ENCODE results near the gene ENAH. TPM values are rescaled to one million over a fixed set of nuclear protein-coding genes. Genes with fewer than 3 reads are reported as not detected.
"Not testable (repeated sequence)": the region's sequence is repeated elsewhere in the genome, so short reads cannot be mapped to it uniquely, and the experiment has no call there.

ENAH gene
- polyA plus RNA-seq, 1 donor (not counting 4 experiments of a cell fraction or from before 2014, with no cell fraction given): 61.0 TPM

DNA sequence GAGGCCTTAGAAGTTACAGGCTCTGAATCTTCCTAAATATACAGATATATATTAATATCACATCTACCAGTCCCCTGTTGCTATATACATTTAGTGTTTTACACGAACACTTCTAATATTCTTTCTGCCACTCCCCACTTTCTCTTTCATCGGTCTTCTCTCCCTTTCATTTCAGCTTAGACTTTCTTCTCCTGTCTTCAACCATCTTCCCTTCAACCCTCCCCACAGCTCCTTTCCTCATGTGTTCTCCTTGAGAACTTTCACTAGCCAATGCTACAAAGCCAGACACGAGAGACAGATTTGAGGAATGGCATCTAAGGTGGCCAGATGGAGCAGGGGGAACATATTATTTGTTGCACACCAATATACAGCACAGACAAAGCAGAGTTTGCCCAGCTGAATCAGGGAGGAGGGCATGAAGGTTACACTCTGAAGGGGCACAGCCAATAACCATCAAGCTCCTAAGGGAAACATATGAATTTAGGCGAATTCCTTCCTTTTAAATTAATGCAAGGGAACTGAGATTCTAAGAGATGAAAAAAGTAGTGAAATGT is 141.0 kb downstream of the ENAH start:
- H3K4me1 ChIP-seq (ENCODE audit: control insufficient read depth, extremely low read depth, insufficient read depth, low read length): peaks cover 25% of the 10 kb centered on the region
- H3K27ac ChIP-seq (ENCODE audit: control insufficient read depth, insufficient read depth, low read length): no peak overlapping the region
- no peak for FAIRE-seq

GRCh38 chr1:225510740-225511139 is 142.2 kb downstream of the ENAH start:
- H3K4me2 ChIP-seq (ENCODE audit: control insufficient read depth, extremely low read depth, insufficient read depth, low read depth, low read length); FAIRE-seq; H3K79me2 ChIP-seq (ENCODE audit: control insufficient read depth, insufficient read depth, low read length); H3K9me3 ChIP-seq (ENCODE audit: control insufficient read depth, low read depth, low read length); dilution Hi-C loops (cut with MboI; ENCODE audit: extremely low pct_ligation_motif_present, low sequenced_read_pairs); H3K9me1 ChIP-seq (ENCODE audit: control insufficient read depth, extremely low read depth, insufficient read depth, low read length); H3K27ac ChIP-seq (ENCODE audit: control insufficient read depth, insufficient read depth, low read length); H3K27me3 ChIP-seq (ENCODE audit: control insufficient read depth, extremely low read depth, insufficient read depth, low read length); H3K9ac ChIP-seq (ENCODE audit: control insufficient read depth, extremely low read depth, insufficient read depth, low read length); DNase-seq (ENCODE audit: low read depth, low spot score); H4K20me1 ChIP-seq (ENCODE audit: control insufficient read depth, extremely low read depth, insufficient read depth, low read length); H3K4me3 ChIP-seq (ENCODE audit: control insufficient read depth in 2 of 3, extremely low read depth in 1 of 3, insufficient read depth in 2 of 3, low read depth in 1 of 3, low read length in 3 of 3); H2AFZ ChIP-seq (ENCODE audit: control insufficient read depth, low read length); H3K36me3 ChIP-seq (ENCODE audit: control insufficient read depth in 2 of 2, extremely low read depth in 1 of 2, insufficient read depth in 2 of 2, low read length in 2 of 2): not testable (repeated sequence)
- peaks cover 25% of the 10 kb centered on the region for H3K4me1 ChIP-seq (ENCODE audit: control insufficient read depth, extremely low read depth, insufficient read depth, low read length)

More for the DNA sequence above, 141.0 kb downstream of the ENAH start:
- TF ChIP-seq CTCF (optimal IDR thresholded peaks at IDR 0.05 in 1 of 3, IDR thresholded peaks at IDR 0.05 in 1 of 3, conservative IDR thresholded peaks at IDR 0.05 in 1 of 3; ENCODE audit: extremely low read depth in 1 of 3, insufficient read depth in 2 of 3, low read length in 3 of 3): no peak
- no peak for TF ChIP-seq EZH2 (IDR thresholded peaks at IDR 0.05; ENCODE audit: low read length)
- no peaks in the 10 kb centered on the region for H4K20me1 ChIP-seq (ENCODE audit: control insufficient read depth, extremely low read depth, insufficient read depth, low read length)
- no peak for DNase-seq (ENCODE audit: low read depth, low spot score)
- H3K27me3 ChIP-seq (ENCODE audit: control insufficient read depth, extremely low read depth, insufficient read depth, low read length): no peaks in the 10 kb centered on the region
- no peak overlapping the region for H3K4me3 ChIP-seq (ENCODE audit: control insufficient read depth in 2 of 3, extremely low read depth in 1 of 3, insufficient read depth in 2 of 3, low read depth in 1 of 3, low read length in 3 of 3)
- dilution Hi-C loops (cut with MboI; ENCODE audit: extremely low pct_ligation_motif_present, low sequenced_read_pairs): no loop called here
- H3K36me3 ChIP-seq (ENCODE audit: control insufficient read depth in 2 of 2, extremely low read depth in 1 of 2, insufficient read depth in 2 of 2, low read length in 2 of 2): peaks cover 0 to 3% of the 10 kb centered on the region in 2 experiments
- H3K9ac ChIP-seq (ENCODE audit: control insufficient read depth, extremely low read depth, insufficient read depth, low read length): no peak overlapping the region
- no peaks in the 10 kb centered on the region for H3K79me2 ChIP-seq (ENCODE audit: control insufficient read depth, insufficient read depth, low read length)
- H3K9me3 ChIP-seq (ENCODE audit: control insufficient read depth, low read depth, low read length): no peaks in the 10 kb centered on the region
- H3K9me1 ChIP-seq (ENCODE audit: control insufficient read depth, extremely low read depth, insufficient read depth, low read length): no peaks in the 10 kb centered on the region
- H2AFZ ChIP-seq (ENCODE audit: control insufficient read depth, low read length): no peak overlapping the region
- H3K4me2 ChIP-seq (ENCODE audit: control insufficient read depth, extremely low read depth, insufficient read depth, low read depth, low read length): no peak overlapping the region

DNA sequence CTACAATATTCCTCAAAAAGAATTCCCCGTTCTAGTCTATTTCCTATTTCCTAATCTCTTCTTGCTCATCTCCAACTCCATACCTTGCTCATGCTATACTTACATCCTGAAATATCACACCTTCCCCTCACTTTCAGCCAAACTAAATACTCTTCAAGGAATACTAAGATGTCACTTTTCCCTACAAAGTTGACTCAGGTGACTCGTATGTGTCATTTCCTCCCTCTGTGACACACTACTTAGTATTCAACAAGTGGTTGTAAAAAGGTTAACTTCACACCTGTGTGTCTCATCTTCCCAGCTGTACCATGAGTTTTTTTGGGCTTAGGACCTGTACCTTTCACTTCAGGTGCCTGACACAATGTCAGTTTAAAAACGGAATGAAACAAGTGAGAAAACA is 143.2 kb downstream of the ENAH start:
- no peak for TF ChIP-seq CTCF (optimal IDR thresholded peaks at IDR 0.05 in 1 of 3, IDR thresholded peaks at IDR 0.05 in 1 of 3, conservative IDR thresholded peaks at IDR 0.05 in 1 of 3; ENCODE audit: extremely low read depth in 1 of 3, insufficient read depth in 2 of 3, low read length in 3 of 3)
- dilution Hi-C loops (cut with MboI; ENCODE audit: extremely low pct_ligation_motif_present, low sequenced_read_pairs): no loop called here
- Histone ChIP-seq H3K4me2 (ENCODE audit: control insufficient read depth, extremely low read depth, insufficient read depth, low read depth, low read length) (no peak overlapping the region), H3K9me3 (ENCODE audit: control insufficient read depth, low read depth, low read length) (no peaks in the 10 kb centered on the region), H3K9ac (ENCODE audit: control insufficient read depth, extremely low read depth, insufficient read depth, low read length) (no peak overlapping the region), H2AFZ (ENCODE audit: control insufficient read depth, low read length) (no peak overlapping the region), H3K4me1 (ENCODE audit: control insufficient read depth, extremely low read depth, insufficient read depth, low read length) (peaks cover 25% of the 10 kb centered on the region), H3K27me3 (ENCODE audit: control insufficient read depth, extremely low read depth, insufficient read depth, low read length) (no peaks in the 10 kb centered on the region), H3K79me2 (ENCODE audit: control insufficient read depth, insufficient read depth, low read length) (no peaks in the 10 kb centered on the region), H3K36me3 (ENCODE audit: control insufficient read depth in 2 of 2, extremely low read depth in 1 of 2, insufficient read depth in 2 of 2, low read length in 2 of 2) (peaks cover 0 to 3% of the 10 kb centered on the region in 2 experiments), H3K9me1 (ENCODE audit: control insufficient read depth, extremely low read depth, insufficient read depth, low read length) (no peaks in the 10 kb centered on the region), H4K20me1 (ENCODE audit: control insufficient read depth, extremely low read depth, insufficient read depth, low read length) (no peaks in the 10 kb centered on the region), H3K4me3 (ENCODE audit: control insufficient read depth in 2 of 3, extremely low read depth in 1 of 3, insufficient read depth in 2 of 3, low read depth in 1 of 3, low read length in 3 of 3) (no peak overlapping the region), H3K27ac (ENCODE audit: control insufficient read depth, insufficient read depth, low read length) (peak overlapping the region; percentile 60)
- DNase-seq (ENCODE audit: low read depth, low spot score) (no peak), FAIRE-seq (no peak)
